ENCODE measurements around the gene CRELD2. TPM values are rescaled to one million over a fixed set of nuclear protein-coding genes. Genes with fewer than 3 reads are reported as not detected.

CRELD2 gene
- polyA plus RNA-seq, 1 donor = 19.4 TPM

- no peak for DNase-seq
These were observed 51.5 kb downstream of the CRELD2 start for GRCh38 chr22:49969751-49970527.

GRCh38 chr22:49970528-49971231 is 52.2 kb downstream of the CRELD2 start:
- DNase-seq = peak; percentile 73

- no peak for DNase-seq
These were observed 53.1 kb downstream of the CRELD2 start for GRCh38 chr22:49971232-49972162.

- DNase-seq = no peak
These were observed 54.0 kb downstream of the CRELD2 start for GRCh38 chr22:49972163-49973017.

- no peak for DNase-seq
These were observed 54.9 kb downstream of the CRELD2 start for GRCh38 chr22:49973018-49973961.

- no peak for DNase-seq
These were observed 57.3 kb downstream of the CRELD2 start for GRCh38 chr22:49975543-49976389.

GRCh38 chr22:49976439-49977175 is 58.2 kb downstream of the CRELD2 start:
- no peak for DNase-seq

Other genes starting within 250 kb of the CRELD2 start
- gene BRD1, start 90.8 kb upstream of the CRELD2 start, polyA plus RNA-seq (ENCODE audit: insufficient read length) = 31.0 TPM
- gene ZBED4, start 64.8 kb upstream of the CRELD2 start, polyA plus RNA-seq (ENCODE audit: insufficient read length) = 13.5 TPM
- 16.4 TPM for gene ALG12, start 196 bp upstream of the CRELD2 start, polyA plus RNA-seq (ENCODE audit: insufficient read length)
- 19.8 TPM for gene PIM3, start 42.1 kb downstream of the CRELD2 start, polyA plus RNA-seq (ENCODE audit: insufficient read length)
- gene IL17REL, start 94.1 kb downstream of the CRELD2 start, polyA plus RNA-seq (ENCODE audit: insufficient read length) = not detected
- gene TTLL8, start 139.7 kb downstream of the CRELD2 start, polyA plus RNA-seq (ENCODE audit: insufficient read length) = not detected
- 1.3 TPM for gene MLC1, start 166.8 kb downstream of the CRELD2 start, polyA plus RNA-seq (ENCODE audit: insufficient read length)
- 0.58 TPM for gene MOV10L1, start 171.4 kb downstream of the CRELD2 start, polyA plus RNA-seq (ENCODE audit: insufficient read length)